Muscle layer of colon (tissue), 2 donors: Measurements from ENCODE around the gene EFNB2.

Experiments used
- H3K27ac ChIP-seq: one replicate; pipeline ENCODE4 v1.7.0; 2013; ENCODE audit warnings: low read depth, mild to moderate bottlenecking, low read length, moderate library complexity
- H3K27me3 ChIP-seq, 2 donors: one replicate each; pipeline ENCODE4 v1.7.0; 2013; ENCODE audit warnings: low read length in 2 of 2, mild to moderate bottlenecking in 2 of 2; ENCODE audit not compliant: insufficient read depth in 2 of 2, control insufficient read depth in 1 of 2
- H3K36me3 ChIP-seq: one replicate; pipeline ENCODE4 v1.7.0; 2013; ENCODE audit warnings: mild to moderate bottlenecking, low read length; ENCODE audit not compliant: insufficient read depth
- H3K4me1 ChIP-seq: one replicate; pipeline ENCODE4 v1.7.0; 2013; ENCODE audit warnings: mild to moderate bottlenecking, low read length; ENCODE audit not compliant: insufficient read depth
- H3K4me3 ChIP-seq, 2 donors: one replicate each; pipeline ENCODE4 v1.7.0; 2013; ENCODE audit warnings: low read length in 2 of 2, low read depth in 1 of 2, mild to moderate bottlenecking in 1 of 2, moderate library complexity in 1 of 2
- H3K9ac ChIP-seq: one replicate; pipeline ENCODE4 v1.7.0; 2013; ENCODE audit warnings: low read length
- H3K9me3 ChIP-seq: one replicate; pipeline ENCODE4 v1.7.0; 2013; ENCODE audit warnings: mild to moderate bottlenecking, low read length
- donor health status: abdominal sarcoma.
- donor health status: Adenocarcinoma of cecum.

Gene EFNB2

DNA sequence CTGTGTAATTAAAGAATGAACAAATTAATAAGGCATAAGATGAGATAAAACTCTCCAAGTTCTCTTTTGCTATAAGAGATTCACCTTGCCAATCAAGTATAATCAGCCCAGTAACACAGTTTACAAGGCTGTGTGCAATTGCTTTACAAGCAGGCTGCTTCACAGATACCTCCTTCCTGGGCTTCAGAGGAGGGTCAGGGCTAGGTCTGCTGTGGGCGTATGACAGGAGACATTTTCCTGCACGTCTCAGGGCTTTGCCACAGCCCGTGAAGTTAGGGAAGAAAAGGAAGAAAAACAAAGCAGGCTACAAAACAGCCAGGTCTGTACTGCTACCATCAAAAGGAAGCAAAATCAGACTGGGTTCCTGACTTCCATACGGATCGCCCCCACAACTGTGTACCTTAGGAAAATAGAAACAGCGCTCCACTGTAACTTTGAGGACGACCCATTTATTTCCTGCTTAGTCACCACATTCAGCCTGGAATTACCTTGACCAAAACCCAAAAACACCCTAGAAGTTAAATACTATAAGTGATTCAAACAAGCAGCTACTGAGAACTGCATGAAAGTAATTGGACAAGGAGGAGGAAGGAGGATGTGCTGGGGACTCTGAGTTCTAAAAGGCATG is 12.4 kb downstream of the EFNB2 start:
- Histone ChIP-seq H3K9ac (no peak overlapping the region), H3K4me3 (no peak overlapping the region), H3K36me3 (no peaks in the 10 kb centered on the region), H3K27me3 (no peaks in the 10 kb centered on the region), H3K27ac (no peak overlapping the region), H3K9me3 (no peaks in the 10 kb centered on the region), H3K4me1 (peaks cover 20% of the 10 kb centered on the region)

DNA sequence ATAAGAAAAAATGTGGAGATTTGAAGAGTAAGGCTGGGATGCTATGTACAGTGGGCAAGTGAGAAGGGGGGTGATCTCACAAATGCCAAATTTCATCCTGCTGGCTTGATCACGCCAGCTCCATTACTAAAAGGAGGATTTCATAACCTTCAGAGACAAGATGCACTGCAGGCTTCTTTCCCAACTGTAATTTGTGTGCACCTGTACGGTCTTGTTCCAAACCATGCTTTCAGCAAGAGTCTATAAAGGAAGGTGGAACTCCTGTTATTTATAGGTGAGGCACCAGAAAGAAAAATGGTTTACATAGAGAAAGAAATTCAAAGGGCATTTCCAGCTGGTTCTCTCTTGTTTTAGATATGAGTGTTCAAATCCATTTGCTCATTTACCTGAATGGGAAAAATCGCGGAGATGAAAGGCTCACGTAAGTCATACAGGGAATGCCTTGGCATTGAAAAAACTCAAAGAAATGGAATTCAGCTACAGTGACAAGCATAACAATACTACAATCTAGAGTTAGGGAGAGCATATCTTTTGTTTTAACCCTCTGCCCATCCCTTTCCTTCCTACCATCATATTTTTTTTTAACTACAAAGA is 13.3 kb downstream of the EFNB2 start:
- Histone ChIP-seq H3K36me3 (no peaks in the 10 kb centered on the region), H3K4me3 (no peak overlapping the region), H3K9me3 (no peaks in the 10 kb centered on the region), H3K4me1 (peaks cover 16% of the 10 kb centered on the region), H3K27ac (no peak overlapping the region), H3K27me3 (no peaks in the 10 kb centered on the region), H3K9ac (no peak overlapping the region)

DNA sequence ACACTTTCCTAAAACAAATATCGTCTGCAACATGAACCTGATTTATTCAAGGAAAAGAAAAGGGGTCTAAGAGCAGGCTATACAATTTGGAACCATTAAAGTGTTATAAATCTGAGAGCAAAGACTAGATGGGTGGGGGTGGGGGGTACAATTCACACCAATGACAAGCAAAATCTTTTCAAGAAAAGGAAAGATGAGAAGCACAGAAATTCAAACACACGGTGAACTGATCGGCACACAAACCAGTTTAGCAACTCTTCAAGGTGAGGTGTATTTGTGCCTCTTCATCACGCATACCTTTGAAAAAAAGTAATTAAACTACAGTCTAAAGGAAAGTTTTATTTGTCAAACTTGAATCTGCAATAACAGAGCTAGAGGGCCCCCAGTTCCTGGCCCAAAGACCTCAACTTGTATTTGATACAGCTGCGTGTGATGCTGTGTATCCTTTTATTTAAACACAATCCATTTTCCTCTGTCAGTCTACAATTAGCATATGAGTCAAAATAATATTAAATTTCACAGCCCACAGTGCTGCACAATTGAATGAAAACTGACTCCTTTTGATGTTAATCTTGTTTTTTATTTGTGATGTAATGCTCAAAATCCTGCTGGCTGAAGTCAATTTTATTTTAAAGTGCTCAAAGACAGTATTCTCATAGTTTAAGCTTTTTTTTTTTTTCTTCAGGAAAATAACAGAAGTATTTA is 14.2 kb downstream of the EFNB2 start:
- Histone ChIP-seq H3K9ac (no peak overlapping the region), H3K36me3 (no peaks in the 10 kb centered on the region), H3K4me1 (peaks cover 21% of the 10 kb centered on the region), H3K27me3 (no peaks in the 10 kb centered on the region), H3K4me3 (no peak overlapping the region), H3K27ac (no peak overlapping the region), H3K9me3 (no peaks in the 10 kb centered on the region)

DNA sequence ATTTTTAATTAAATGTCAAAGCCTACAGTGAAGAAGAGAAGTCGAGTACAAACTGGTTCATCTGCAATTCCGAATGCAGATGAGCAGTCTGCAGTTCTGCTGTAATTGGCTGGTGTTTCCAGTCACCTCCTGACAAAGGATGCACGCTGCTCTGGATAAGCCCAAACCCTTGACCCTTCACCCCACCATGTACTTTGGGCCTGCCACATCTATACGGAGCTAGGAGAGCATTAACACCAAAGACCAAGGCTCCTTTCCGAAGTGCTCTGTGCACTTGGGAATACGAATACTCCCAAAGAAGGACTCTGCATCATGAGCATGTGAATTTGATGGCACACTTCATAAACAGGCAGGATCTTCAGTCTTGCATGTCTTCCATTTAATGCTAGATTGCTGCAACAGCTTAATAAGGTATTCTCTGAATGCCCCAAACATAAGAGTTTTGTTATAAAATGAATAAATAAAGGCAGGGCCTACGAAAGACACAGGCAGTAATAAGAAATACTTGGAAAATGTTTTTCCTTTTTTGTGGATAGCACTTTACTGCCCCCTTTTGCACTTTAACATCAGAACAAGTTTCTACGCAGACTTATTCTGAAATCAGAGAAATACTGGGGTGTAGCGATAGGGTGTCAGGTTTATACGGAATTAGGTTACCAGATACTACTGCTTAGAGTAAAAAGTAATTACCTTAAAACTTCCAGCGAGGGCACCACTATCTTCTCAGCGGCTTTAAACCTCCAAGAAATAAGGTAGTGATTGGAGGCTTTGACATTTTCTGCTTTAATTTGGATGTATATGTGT is 15.0 kb downstream of the EFNB2 start:
- Histone ChIP-seq H3K9me3 (no peaks in the 10 kb centered on the region), H3K9ac (no peak overlapping the region), H3K27ac (no peak overlapping the region), H3K27me3 (no peaks in the 10 kb centered on the region), H3K4me1 (peaks cover 25% of the 10 kb centered on the region), H3K36me3 (no peaks in the 10 kb centered on the region), H3K4me3 (no peak overlapping the region)

DNA sequence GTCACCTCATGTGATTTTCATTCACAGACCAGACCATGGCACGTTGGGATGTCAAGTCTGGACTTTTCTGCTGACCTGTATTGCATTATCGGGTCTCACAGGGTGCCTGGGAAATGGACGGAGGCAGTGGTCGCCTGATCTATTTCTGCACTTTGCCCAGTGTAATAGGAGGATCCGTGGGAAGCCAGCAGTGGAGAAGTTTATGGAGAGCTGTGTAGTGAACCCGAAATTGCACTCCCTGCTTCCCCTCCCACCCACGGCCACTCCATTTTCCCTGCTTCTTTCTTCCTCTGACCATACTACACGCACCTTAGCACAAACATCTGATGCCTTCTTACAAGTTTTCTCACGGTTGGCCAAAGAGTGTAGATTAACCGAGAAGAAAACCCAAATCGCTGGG is 16.9 kb downstream of the EFNB2 start:
- H3K9me3 ChIP-seq, result no peaks in the 10 kb centered on the region
- no peak overlapping the region for H3K4me3 ChIP-seq
- no peak overlapping the region for H3K27ac ChIP-seq
- no peak overlapping the region for H3K9ac ChIP-seq
- no peaks in the 10 kb centered on the region for H3K27me3 ChIP-seq
- peaks cover 28% of the 10 kb centered on the region for H3K4me1 ChIP-seq
- H3K36me3 ChIP-seq, result no peaks in the 10 kb centered on the region

DNA sequence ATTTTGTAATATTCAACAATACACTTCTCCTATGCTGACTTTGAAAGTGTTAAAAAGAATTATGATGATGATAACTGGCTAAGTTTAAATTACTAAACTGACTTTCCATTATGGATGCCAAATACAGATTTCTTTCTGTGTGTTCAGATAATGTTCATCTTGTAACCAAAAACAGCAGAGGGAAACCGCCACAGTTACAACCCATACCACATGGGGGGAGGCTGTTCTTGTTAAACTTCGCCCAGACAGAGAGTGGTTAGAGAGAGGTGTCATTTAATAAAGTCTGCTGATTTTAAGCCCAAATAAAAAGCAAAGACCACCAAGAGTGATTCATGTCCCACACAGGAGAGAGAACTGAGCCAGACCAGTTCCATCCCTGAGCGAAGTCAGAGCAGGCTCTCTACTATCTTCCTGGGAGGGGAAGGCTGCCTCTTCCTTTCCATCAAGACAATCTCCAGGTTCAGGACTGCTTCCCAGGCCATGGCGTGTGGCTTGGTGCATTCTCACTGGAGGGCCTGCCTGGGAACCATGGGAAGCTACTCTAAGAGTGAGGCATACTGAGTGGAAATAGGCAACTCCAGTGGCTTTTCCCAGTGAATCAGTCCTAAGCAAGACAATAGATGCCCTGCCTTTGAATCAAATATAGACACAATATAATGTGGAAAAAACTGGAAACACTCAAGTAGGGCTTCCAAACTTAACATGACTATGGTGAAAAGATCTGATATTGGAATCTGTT is 18.2 kb downstream of the EFNB2 start:
- Histone ChIP-seq H3K27ac (no peak overlapping the region), H3K36me3 (no peaks in the 10 kb centered on the region), H3K9me3 (no peaks in the 10 kb centered on the region), H3K27me3 (no peaks in the 10 kb centered on the region), H3K4me1 (peaks cover 29% of the 10 kb centered on the region), H3K4me3 (no peak overlapping the region), H3K9ac (no peak overlapping the region)

DNA sequence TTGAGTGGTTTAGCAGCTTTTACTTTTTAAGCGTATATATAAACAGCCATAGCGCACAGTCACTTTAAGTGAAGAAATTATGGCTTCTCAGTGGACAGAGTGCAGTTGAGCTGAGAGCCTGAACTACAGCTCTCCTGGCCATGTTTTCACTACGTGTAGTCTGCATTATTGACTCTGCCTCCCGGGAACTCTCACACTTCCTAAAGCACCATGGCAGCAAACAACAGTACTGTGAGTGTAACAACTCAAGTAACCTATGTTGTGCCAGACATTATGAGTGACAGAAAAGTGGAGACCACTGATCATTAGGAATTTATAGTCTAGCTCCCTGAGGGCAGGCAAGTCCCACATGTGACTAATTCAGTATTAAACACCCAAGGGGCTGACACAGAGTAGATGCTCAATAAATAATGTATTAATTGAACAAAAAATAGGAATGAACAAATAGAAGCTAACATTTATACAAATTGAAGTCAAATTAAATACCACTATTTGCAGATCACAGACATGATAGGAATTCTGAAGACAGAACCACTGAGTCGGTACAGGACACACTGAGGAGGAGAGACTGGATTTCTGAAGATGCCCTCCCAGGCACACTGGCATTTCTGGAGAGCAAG is 19.7 kb downstream of the EFNB2 start:
- Histone ChIP-seq H3K27ac (no peak overlapping the region), H3K9ac (no peak overlapping the region), H3K36me3 (no peaks in the 10 kb centered on the region), H3K9me3 (no peaks in the 10 kb centered on the region), H3K4me1 (peaks cover 24% of the 10 kb centered on the region), H3K27me3 (no peaks in the 10 kb centered on the region), H3K4me3 (no peak overlapping the region)

DNA sequence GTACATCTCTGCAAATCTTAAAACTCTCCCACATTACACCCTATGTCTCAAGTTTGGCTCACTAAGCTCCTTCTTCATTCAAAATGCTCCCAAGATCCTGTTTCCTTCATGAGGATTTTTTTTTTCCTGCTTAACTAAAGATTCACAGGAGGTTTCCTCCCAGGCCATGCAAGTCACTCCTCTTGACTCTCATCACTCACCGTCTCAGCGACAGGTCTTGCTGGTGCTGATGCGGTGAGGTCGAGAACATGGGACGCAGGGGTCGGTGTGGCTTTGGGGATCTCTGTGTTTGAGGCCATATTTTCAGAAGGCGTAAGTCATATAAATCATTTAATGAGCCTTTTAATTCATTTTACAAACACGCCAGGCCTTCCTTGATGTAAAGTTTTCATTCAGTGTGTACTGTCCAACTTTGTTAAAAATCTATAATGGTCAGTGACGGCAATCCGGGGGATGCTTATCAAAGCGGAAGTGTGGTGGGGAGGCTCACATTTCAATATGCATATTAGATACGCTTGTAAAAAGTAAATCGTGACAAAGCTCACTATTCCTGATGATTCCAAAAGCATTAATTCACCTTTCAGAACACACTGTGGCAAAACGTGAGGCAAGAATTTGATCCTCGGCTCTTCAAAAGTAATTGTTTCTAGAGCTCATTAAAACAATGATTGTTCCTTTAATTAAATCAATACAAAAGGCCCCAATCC is 20.4 kb downstream of the EFNB2 start:
- no peak overlapping the region for H3K9ac ChIP-seq
- no peaks in the 10 kb centered on the region for H3K9me3 ChIP-seq
- no peak overlapping the region for H3K27ac ChIP-seq
- peaks cover 23% of the 10 kb centered on the region for H3K4me1 ChIP-seq
- H3K36me3 ChIP-seq, result no peaks in the 10 kb centered on the region
- H3K27me3 ChIP-seq, result no peaks in the 10 kb centered on the region
- H3K4me3 ChIP-seq, result no peak overlapping the region

DNA sequence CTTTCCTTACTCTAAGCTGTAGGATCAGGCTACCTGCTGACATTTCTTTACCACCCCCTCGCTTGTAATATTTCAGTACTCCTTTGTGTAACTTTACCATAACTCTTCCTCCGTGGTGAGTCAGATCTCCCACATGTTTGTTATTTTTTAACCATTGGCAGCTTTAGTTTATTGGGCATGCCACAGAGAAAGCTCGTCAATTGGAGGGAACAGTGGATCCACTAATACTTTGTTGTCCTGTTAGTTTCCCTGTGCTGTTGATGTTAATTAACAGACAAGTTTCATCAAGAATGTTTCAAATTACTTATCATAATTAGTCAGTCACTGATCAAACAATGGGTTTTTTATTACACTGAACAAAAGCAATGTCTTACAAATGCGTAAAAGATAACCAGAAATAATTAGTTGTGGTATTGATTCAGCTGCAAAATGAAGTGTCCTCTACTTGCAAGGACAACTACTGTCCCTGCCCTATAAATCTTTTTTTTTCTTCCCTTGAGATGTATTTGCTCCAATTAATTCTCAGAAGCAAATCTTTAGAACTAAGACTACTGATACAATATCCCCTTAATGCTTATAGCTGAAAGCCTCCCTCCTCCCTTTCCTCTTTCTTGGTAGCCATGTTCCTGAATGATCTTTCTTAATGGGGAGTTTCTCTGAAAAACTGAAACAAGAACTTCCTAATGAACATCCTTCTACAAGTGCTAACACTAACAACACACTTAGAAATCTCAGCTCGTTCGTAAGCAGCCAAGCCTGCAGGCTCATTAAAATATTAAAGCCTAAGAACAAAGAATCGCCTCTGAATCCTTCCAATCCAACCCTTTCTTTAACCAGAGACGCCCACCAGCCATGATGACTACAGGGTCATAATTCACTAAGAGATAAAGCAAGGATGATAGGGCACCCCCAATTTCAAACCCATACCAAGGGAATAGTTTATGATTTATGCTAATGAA is 22.2 kb downstream of the EFNB2 start:
- Histone ChIP-seq H3K27ac (no peak overlapping the region), H3K36me3 (no peaks in the 10 kb centered on the region), H3K4me3 (no peak overlapping the region), H3K27me3 (no peaks in the 10 kb centered on the region), H3K9me3 (no peaks in the 10 kb centered on the region), H3K9ac (no peak overlapping the region), H3K4me1 (peaks cover 23% of the 10 kb centered on the region)
